PC-3 (cell line): ENCODE results near the gene GLG1.
"Not testable (repeated sequence)": the region's sequence is repeated elsewhere in the genome, so short reads cannot be mapped to it uniquely, and the experiment has no call there.

Source experiments
- CTCF ChIP-seq: fragments of 300-600 bp; sonication (generic); conservative IDR thresholded peaks from 2 replicates; pipeline ENCODE4 v1.5.1; 2017; ENCODE audit warnings: antibody characterized with exemption, low read depth, mild to moderate bottlenecking, low read length
- EZH2 ChIP-seq: fragments of 300-600 bp; sonication (generic); IDR thresholded peaks from one replicate; pipeline ENCODE4 v1.6.1; 2017; ENCODE audit warnings: antibody characterized with exemption, mild to moderate bottlenecking, low read length; ENCODE audit not compliant: unreplicated experiment
- EZH2phosphoT487 ChIP-seq: fragments of 300-600 bp; sonication (generic); IDR thresholded peaks from 2 replicates; pipeline ENCODE4 v1.6.1; 2018; ENCODE audit warnings: mild to moderate bottlenecking, antibody characterized with exemption, low read length, borderline replicate concordance

GRCh38 chr16:74412138-74412774 lies 194.7 kb downstream of the GLG1 start:
- TF ChIP-seq EZH2phosphoT487, CTCF, EZH2: not testable (repeated sequence)
